PC-3 (cell line): ENCODE data around the gene GABBR2. TPM values are rescaled to one million over a fixed set of nuclear protein-coding genes. Genes with fewer than 3 reads are reported as not detected.
A peak's percentile ranks its signal among the peaks of the same experiment; 100 is the strongest.

Experiments used
- ATAC-seq: fragments of 200-7000 bp; cut with Tn5 transposase; 2 replicates; pipeline ENCODE4 v1.9.1; 2020; ENCODE audit warnings: mild to moderate bottlenecking, moderate library complexity
- BruUV-seq: library from RNA; stranded (reverse); fragments of 400-500 nt; replicated peaks from 2 replicates; lab custom pipeline; 2021; lab: Mats Ljungman, UMichigan
- CTCF ChIA-PET: fragments of 300-600 bp; sonication (Branson Sonifier 250); formaldehyde crosslinking; loops from one replicate; lab custom pipeline; 2022; ENCODE audit warnings: antibody characterized with exemption; lab: Charles Lee
- POLR2A ChIA-PET: fragments of 300-600 bp; sonication (Branson Sonifier 250); formaldehyde crosslinking; loops from one replicate; lab custom pipeline; 2022; ENCODE audit warnings: antibody characterized with exemption; ENCODE audit not compliant: unreplicated experiment; lab: Charles Lee
- DNase-seq: peaks from one replicate; pipeline ENCODE4 v3.0.0-alpha.2; 2015
- H2AFZ ChIP-seq: fragments of 300-600 bp; sonication (generic); 2 replicates; pipeline ENCODE4 v1.6.0; 2016; ENCODE audit warnings: antibody characterized with exemption, low read length
- H3F3A ChIP-seq: fragments of 300-600 bp; sonication (generic); one replicate; pipeline ENCODE4 v1.6.0; 2017; ENCODE audit warnings: antibody characterized with exemption, low read length, control low read depth, mild to moderate bottlenecking; ENCODE audit not compliant: unreplicated experiment
- H3K27ac ChIP-seq: fragments of 300-600 bp; sonication (generic); 2 replicates; pipeline ENCODE4 v1.5.1; 2016; ENCODE audit warnings: mild to moderate bottlenecking, low read length
- H3K27me3 ChIP-seq: fragments of 300-600 bp; sonication (generic); 2 replicates; pipeline ENCODE4 v1.6.1; 2016; ENCODE audit warnings: low read length, mixed read lengths
- H3K36me3 ChIP-seq: fragments of 300-600 bp; sonication (generic); 2 replicates; pipeline ENCODE4 v1.6.1; 2016; ENCODE audit warnings: low read depth, mixed run types, low read length, mixed read lengths
- H3K4me1 ChIP-seq: fragments of 300-600 bp; sonication (generic); 2 replicates; pipeline ENCODE4 v1.5.1; 2016; ENCODE audit warnings: low read length; ENCODE audit not compliant: insufficient read depth
- H3K4me2 ChIP-seq: fragments of 300-600 bp; sonication (generic); 2 replicates; pipeline ENCODE4 v1.6.0; 2016; ENCODE audit warnings: low read length
- H3K4me3 ChIP-seq: fragments of 300-600 bp; sonication (generic); 2 replicates; pipeline ENCODE4 v1.5.1; 2016; ENCODE audit warnings: mild to moderate bottlenecking, low read length, mixed read lengths
- H3K79me2 ChIP-seq: fragments of 300-600 bp; sonication (generic); 2 replicates; pipeline ENCODE4 v1.6.1; 2017; ENCODE audit warnings: low read length, mixed read lengths
- H3K9ac ChIP-seq: fragments of 300-600 bp; sonication (generic); 2 replicates; pipeline ENCODE4 v1.6.0; 2016; ENCODE audit warnings: mild to moderate bottlenecking, low read length
- H3K9me2 ChIP-seq: fragments of 300-600 bp; sonication (generic); replicated peaks from 2 replicates; pipeline ENCODE4 v1.6.1; 2016; ENCODE audit warnings: mixed run types, low read length, mixed read lengths
- H3K9me3 ChIP-seq: fragments of 300-600 bp; sonication (generic); 2 replicates; pipeline ENCODE4 v1.6.1; 2016; ENCODE audit warnings: low read length, mixed read lengths
- H4K20me1 ChIP-seq: fragments of 300-600 bp; sonication (generic); 2 replicates; pipeline ENCODE4 v1.6.1; 2016; ENCODE audit warnings: low read length, mixed read lengths
- CTCF ChIP-seq: fragments of 300-600 bp; sonication (generic); conservative IDR thresholded peaks from 2 replicates; pipeline ENCODE4 v1.5.1; 2017; ENCODE audit warnings: antibody characterized with exemption, low read depth, mild to moderate bottlenecking, low read length
- EZH2 ChIP-seq: fragments of 300-600 bp; sonication (generic); IDR thresholded peaks from one replicate; pipeline ENCODE4 v1.6.1; 2017; ENCODE audit warnings: antibody characterized with exemption, mild to moderate bottlenecking, low read length; ENCODE audit not compliant: unreplicated experiment
- EZH2phosphoT487 ChIP-seq: fragments of 300-600 bp; sonication (generic); IDR thresholded peaks from 2 replicates; pipeline ENCODE4 v1.6.1; 2018; ENCODE audit warnings: mild to moderate bottlenecking, antibody characterized with exemption, low read length, borderline replicate concordance
- intact Hi-C: fragments of 100-400 bp; cut with micrococcal nuclease; formaldehyde crosslinking; loops from 2 replicates; pipeline ENCODE4 v1.9.0; 2023
- total RNA-seq: library from RNA; depleted of rRNA; stranded (reverse); fragments of >200 nt; gene quantifications from 2 replicates; pipeline ENCODE4 v1.2.3, GENCODE V29; 2014

GABBR2 gene
- total RNA-seq, 1 experiment from 2014 or later, result 0.44 TPM

GRCh38 chr9:98607787-98608186, 100.9 kb downstream of the GABBR2 start:
- no peak overlapping the region for H3K4me2 ChIP-seq
- no peak overlapping the region for H2AFZ ChIP-seq
- TF ChIP-seq EZH2 (no peak), CTCF (no peak), EZH2phosphoT487 (no peak)
- H3K9me2 ChIP-seq, result no peaks in the 10 kb centered on the region
- intact Hi-C loops, result no loop called here
- no peaks in the 10 kb centered on the region for H3K27me3 ChIP-seq
- no peaks in the 10 kb centered on the region for H4K20me1 ChIP-seq
- no peaks in the 10 kb centered on the region for H3K9me3 ChIP-seq
- H3K4me3 ChIP-seq, result no peak overlapping the region
- no peak overlapping the region for H3K27ac ChIP-seq
- H3K79me2 ChIP-seq, result no peaks in the 10 kb centered on the region
- ChIA-PET CTCF (no interaction called here), POLR2A (no interaction called here)
- H3F3A ChIP-seq, result no peaks in the 10 kb centered on the region
- BruUV-seq, result no TSS peak
- no peaks in the 10 kb centered on the region for H3K36me3 ChIP-seq
- no peak for ATAC-seq
- no peak overlapping the region for H3K9ac ChIP-seq
- peak; percentile 16 for DNase-seq
- no peaks in the 10 kb centered on the region for H3K4me1 ChIP-seq

GRCh38 chr9:98607152-98607551, 101.6 kb downstream of the GABBR2 start:
- no peaks in the 10 kb centered on the region for H4K20me1 ChIP-seq
- H3F3A ChIP-seq, result no peaks in the 10 kb centered on the region
- no peak overlapping the region for H2AFZ ChIP-seq
- no TSS peak for BruUV-seq
- ChIA-PET POLR2A (no interaction called here), CTCF (no interaction called here)
- H3K4me1 ChIP-seq, result no peaks in the 10 kb centered on the region
- ATAC-seq, result no peak
- H3K9me2 ChIP-seq, result no peaks in the 10 kb centered on the region
- H3K27me3 ChIP-seq, result no peaks in the 10 kb centered on the region
- intact Hi-C loops, result no loop called here
- H3K4me2 ChIP-seq, result no peak overlapping the region
- DNase-seq, result no peak
- H3K4me3 ChIP-seq, result no peak overlapping the region
- TF ChIP-seq EZH2phosphoT487, result no peak
- no peak for TF ChIP-seq EZH2
- TF ChIP-seq CTCF, result no peak
- no peaks in the 10 kb centered on the region for H3K36me3 ChIP-seq
- no peaks in the 10 kb centered on the region for H3K79me2 ChIP-seq
- no peak overlapping the region for H3K9ac ChIP-seq
- no peaks in the 10 kb centered on the region for H3K9me3 ChIP-seq
- H3K27ac ChIP-seq, result no peak overlapping the region

GRCh38 chr9:98606730-98607129, 102.0 kb downstream of the GABBR2 start:
- Histone ChIP-seq H3K79me2 (no peaks in the 10 kb centered on the region), H3K27ac (no peak overlapping the region), H3K9me3 (no peaks in the 10 kb centered on the region), H3K36me3 (no peaks in the 10 kb centered on the region), H3K9ac (no peak overlapping the region), H3K4me2 (no peak overlapping the region), H3F3A (no peaks in the 10 kb centered on the region), H3K9me2 (no peaks in the 10 kb centered on the region), H3K4me3 (no peak overlapping the region), H3K27me3 (no peaks in the 10 kb centered on the region), H2AFZ (no peak overlapping the region), H4K20me1 (no peaks in the 10 kb centered on the region), H3K4me1 (no peaks in the 10 kb centered on the region)
- no peak for ATAC-seq
- TF ChIP-seq CTCF (no peak), EZH2phosphoT487 (no peak), EZH2 (no peak)
- ChIA-PET POLR2A (no interaction called here), CTCF (no interaction called here)
- DNase-seq, result no peak
- BruUV-seq, result no TSS peak
- intact Hi-C loops, result no loop called here
